Measurements from ENCODE around the gene USP47. TPM values are rescaled to one million over a fixed set of nuclear protein-coding genes. Genes with fewer than 3 reads are reported as not detected.

USP47 gene
- total RNA-seq, 1 experiment from 2014 or later, result 45.9 TPM

DNA sequence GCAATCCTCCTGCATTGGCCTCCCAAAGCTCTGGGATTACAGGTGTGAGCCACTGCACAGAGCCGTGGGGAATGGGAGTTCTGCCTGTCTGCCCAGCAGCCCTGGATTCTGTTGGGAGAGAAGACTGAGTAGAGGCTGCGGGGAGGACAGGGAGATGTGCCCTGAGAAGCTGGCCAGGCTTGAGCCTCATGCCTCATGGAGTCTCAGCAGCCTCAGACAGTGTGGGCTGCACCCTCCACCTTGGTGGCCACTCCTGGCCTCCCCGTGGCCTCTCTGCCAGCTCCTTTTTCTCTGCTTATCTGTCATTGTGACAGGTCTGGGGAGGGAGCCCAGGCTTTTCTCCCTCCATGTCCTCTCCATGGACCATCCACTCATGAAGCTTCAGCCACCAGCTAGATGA lies 123.4 kb downstream of the USP47 start:
- intact Hi-C loops (cut with micrococcal nuclease; ENCODE audit: unreplicated experiment), result no loop called here
- no peaks in the 10 kb centered on the region for H3K27me3 ChIP-seq (replicated peaks; ENCODE audit: insufficient read depth, low read depth, low read length, poor library complexity)
- no peak overlapping the region for H3K4me3 ChIP-seq (ENCODE audit: low read depth, low read length, poor library complexity, severe bottlenecking)
- no peaks in the 10 kb centered on the region for H3K9me3 ChIP-seq (ENCODE audit: low read depth, low read length, poor library complexity, severe bottlenecking)
- BruUV-seq (replicated peaks), result no TSS peak
- no peak for DNase-seq (ENCODE audit: low spot score)
- CTCF ChIA-PET, result no interaction called here
- no peak overlapping the region for H3K27ac ChIP-seq (ENCODE audit: low read depth, low read length, poor library complexity, severe bottlenecking)
- TF ChIP-seq, protein P1, sequence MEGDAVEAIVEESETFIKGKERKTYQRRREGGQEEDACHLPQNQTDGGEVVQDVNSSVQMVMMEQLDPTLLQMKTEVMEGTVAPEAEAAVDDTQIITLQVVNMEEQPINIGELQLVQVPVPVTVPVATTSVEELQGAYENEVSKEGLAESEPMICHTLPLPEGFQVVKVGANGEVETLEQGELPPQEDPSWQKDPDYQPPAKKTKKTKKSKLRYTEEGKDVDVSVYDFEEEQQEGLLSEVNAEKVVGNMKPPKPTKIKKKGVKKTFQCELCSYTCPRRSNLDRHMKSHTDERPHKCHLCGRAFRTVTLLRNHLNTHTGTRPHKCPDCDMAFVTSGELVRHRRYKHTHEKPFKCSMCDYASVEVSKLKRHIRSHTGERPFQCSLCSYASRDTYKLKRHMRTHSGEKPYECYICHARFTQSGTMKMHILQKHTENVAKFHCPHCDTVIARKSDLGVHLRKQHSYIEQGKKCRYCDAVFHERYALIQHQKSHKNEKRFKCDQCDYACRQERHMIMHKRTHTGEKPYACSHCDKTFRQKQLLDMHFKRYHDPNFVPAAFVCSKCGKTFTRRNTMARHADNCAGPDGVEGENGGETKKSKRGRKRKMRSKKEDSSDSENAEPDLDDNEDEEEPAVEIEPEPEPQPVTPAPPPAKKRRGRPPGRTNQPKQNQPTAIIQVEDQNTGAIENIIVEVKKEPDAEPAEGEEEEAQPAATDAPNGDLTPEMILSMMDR (conservative IDR thresholded peaks at IDR 0.05; ENCODE audit: low read depth, low read length), result no peak
- no peak for TF ChIP-seq EZH2 (IDR thresholded peaks at IDR 0.05; ENCODE audit: borderline replicate concordance, low read depth, low read length, poor library complexity, severe bottlenecking)
- POLR2A ChIA-PET (ENCODE audit: low non-redundant PET), result no interaction called here
- H3K36me3 ChIP-seq (ENCODE audit: insufficient read depth, low read length, poor library complexity, severe bottlenecking), result no peaks in the 10 kb centered on the region
- H3K4me1 ChIP-seq (ENCODE audit: insufficient read depth, low read length, poor library complexity, severe bottlenecking), result peaks cover 12% of the 10 kb centered on the region

DNA sequence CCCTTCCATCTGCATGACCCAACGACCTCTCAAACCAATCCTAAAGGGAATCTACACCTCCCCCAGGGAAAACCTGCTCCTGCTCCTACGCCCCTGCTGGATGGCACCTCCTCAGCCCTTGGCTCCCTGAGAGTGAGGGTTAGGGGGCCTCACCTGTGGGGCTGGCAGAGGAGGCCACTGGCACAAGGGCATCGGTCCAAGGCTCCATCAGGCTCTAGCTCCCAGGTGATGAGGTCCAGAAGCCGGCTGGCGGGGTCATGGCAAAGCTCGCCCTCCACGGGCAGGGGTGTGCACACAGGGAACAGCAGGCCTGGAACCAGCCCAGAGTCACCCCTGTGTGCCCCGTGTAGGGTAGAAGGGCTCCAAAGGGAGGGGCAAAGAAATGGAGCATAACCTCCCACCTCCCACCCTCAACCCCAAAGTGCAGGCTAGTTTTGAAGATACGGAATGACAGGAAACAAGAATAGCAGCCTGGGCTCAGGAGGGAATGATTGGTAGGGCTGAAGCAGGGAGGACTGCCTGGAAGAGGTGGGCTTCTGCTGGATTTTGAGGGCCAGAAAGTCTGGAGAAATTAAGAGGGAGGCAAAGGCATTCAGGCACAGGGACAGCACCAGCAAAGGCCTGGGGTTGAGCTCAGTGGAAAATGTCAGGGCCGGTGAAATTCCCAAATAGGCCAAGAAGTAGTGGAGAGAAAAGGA lies 124.0 kb downstream of the USP47 start:
- no peak for TF ChIP-seq EZH2 (IDR thresholded peaks at IDR 0.05; ENCODE audit: borderline replicate concordance, low read depth, low read length, poor library complexity, severe bottlenecking)
- TF ChIP-seq, protein P1 (conservative IDR thresholded peaks at IDR 0.05; ENCODE audit: low read depth, low read length), result no peak
- intact Hi-C loops (cut with micrococcal nuclease; ENCODE audit: unreplicated experiment), result no loop called here
- no peaks in the 10 kb centered on the region for H3K9me3 ChIP-seq (ENCODE audit: low read depth, low read length, poor library complexity, severe bottlenecking)
- H3K4me3 ChIP-seq (ENCODE audit: low read depth, low read length, poor library complexity, severe bottlenecking), result no peak overlapping the region
- no peak overlapping the region for H3K27ac ChIP-seq (ENCODE audit: low read depth, low read length, poor library complexity, severe bottlenecking)
- no TSS peak for BruUV-seq (replicated peaks)
- ChIA-PET CTCF (no interaction called here), POLR2A (ENCODE audit: low non-redundant PET) (no interaction called here)
- H3K4me1 ChIP-seq (ENCODE audit: insufficient read depth, low read length, poor library complexity, severe bottlenecking), result peaks cover 18% of the 10 kb centered on the region
- no peaks in the 10 kb centered on the region for H3K27me3 ChIP-seq (replicated peaks; ENCODE audit: insufficient read depth, low read depth, low read length, poor library complexity)
- no peaks in the 10 kb centered on the region for H3K36me3 ChIP-seq (ENCODE audit: insufficient read depth, low read length, poor library complexity, severe bottlenecking)
- no peak for DNase-seq (ENCODE audit: low spot score)

DNA sequence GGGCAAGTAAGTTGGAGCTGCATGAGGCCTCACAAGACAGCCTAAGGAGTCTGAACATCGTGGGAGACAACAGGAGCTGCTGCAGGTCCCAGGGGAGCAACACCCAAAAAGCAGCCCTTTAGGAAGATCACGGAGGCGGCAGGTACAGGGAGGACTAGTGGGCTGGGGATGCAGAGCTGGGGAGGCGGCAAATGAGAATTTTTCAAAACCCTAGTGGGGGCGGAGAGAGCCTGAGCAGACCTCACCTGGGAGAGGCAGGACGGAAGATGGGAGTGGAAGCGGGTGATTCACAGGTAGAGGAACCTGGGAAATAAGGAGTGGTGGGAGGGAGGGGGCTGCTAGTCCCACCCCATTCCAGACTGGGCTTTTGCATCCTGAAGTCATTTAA lies 124.6 kb downstream of the USP47 start:
- Histone ChIP-seq H3K4me1 (ENCODE audit: insufficient read depth, low read length, poor library complexity, severe bottlenecking) (peaks cover 20% of the 10 kb centered on the region), H3K9me3 (ENCODE audit: low read depth, low read length, poor library complexity, severe bottlenecking) (no peaks in the 10 kb centered on the region), H3K4me3 (ENCODE audit: low read depth, low read length, poor library complexity, severe bottlenecking) (no peak overlapping the region), H3K27me3 (replicated peaks; ENCODE audit: insufficient read depth, low read depth, low read length, poor library complexity) (no peaks in the 10 kb centered on the region), H3K27ac (ENCODE audit: low read depth, low read length, poor library complexity, severe bottlenecking) (no peak overlapping the region), H3K36me3 (ENCODE audit: insufficient read depth, low read length, poor library complexity, severe bottlenecking) (no peaks in the 10 kb centered on the region)
- POLR2A ChIA-PET (ENCODE audit: low non-redundant PET), result no interaction called here
- intact Hi-C loops (cut with micrococcal nuclease; ENCODE audit: unreplicated experiment), result no loop called here
- TF ChIP-seq, protein P1 (conservative IDR thresholded peaks at IDR 0.05; ENCODE audit: low read depth, low read length), result no peak
- TF ChIP-seq EZH2 (IDR thresholded peaks at IDR 0.05; ENCODE audit: borderline replicate concordance, low read depth, low read length, poor library complexity, severe bottlenecking), result no peak
- CTCF ChIA-PET, result interaction anchor here (1.4 kb wide), 1 partner anchor 11 kb away, joined by 5 read pairs; no protein-coding TSS in a partner anchor
- DNase-seq (ENCODE audit: low spot score), result no peak
- no TSS peak for BruUV-seq (replicated peaks)
